ENCODE measurements around the gene MORC2. TPM values are rescaled to one million over a fixed set of nuclear protein-coding genes. Genes with fewer than 3 reads are reported as not detected.

Gene MORC2
- total RNA-seq, 2 donors from 2014 or later = 34.9 to 36.3 TPM

GRCh38 chr22:30877662-30878515 lies 90.7 kb downstream of the MORC2 start:
- peak overlapping the region; percentile 76 for H3K27ac Mint-ChIP-seq
- no peak overlapping the region for H3K27ac ChIP-seq (ENCODE audit: low read depth, low read length)
- H3K27me3 ChIP-seq (ENCODE audit: control insufficient read depth, insufficient read depth, low read length, poor library complexity, severe bottlenecking) = no peaks in the 10 kb centered on the region
- peak; percentile 34 for DNase-seq
- no peaks in the 10 kb centered on the region for H3K36me3 Mint-ChIP-seq (ENCODE audit: low read depth)
- no peak overlapping the region for H3K4me3 Mint-ChIP-seq
- 91 to 97% methylated on average over 12 to 15 of the region's 15 CpGs for WGBS, 2 experiments (ENCODE audit: insufficient coverage in 1 of 2, insufficient read length in 1 of 2)
- no peaks in the 10 kb centered on the region for H3K9me3 ChIP-seq (ENCODE audit: control insufficient read depth, low read length)
- no peak overlapping the region for H3K4me3 ChIP-seq (ENCODE audit: low read length)
- peaks cover 22% of the 10 kb centered on the region for H3K4me1 ChIP-seq (ENCODE audit: control insufficient read depth, insufficient read depth, low read length)
- peaks cover 35% of the 10 kb centered on the region for H3K4me1 Mint-ChIP-seq
- no peaks in the 10 kb centered on the region for H3K36me3 ChIP-seq (ENCODE audit: control insufficient read depth, insufficient read depth, low read length)
- H3K9ac ChIP-seq (ENCODE audit: extremely low read depth, low read length, poor library complexity, severe bottlenecking) = no peak overlapping the region
- H3K9me3 Mint-ChIP-seq = no peaks in the 10 kb centered on the region
- H3K27me3 Mint-ChIP-seq (ENCODE audit: insufficient read depth) = no peaks in the 10 kb centered on the region
- TF ChIP-seq CTCF (conservative IDR thresholded peaks at IDR 0.05) = no peak

DNA sequence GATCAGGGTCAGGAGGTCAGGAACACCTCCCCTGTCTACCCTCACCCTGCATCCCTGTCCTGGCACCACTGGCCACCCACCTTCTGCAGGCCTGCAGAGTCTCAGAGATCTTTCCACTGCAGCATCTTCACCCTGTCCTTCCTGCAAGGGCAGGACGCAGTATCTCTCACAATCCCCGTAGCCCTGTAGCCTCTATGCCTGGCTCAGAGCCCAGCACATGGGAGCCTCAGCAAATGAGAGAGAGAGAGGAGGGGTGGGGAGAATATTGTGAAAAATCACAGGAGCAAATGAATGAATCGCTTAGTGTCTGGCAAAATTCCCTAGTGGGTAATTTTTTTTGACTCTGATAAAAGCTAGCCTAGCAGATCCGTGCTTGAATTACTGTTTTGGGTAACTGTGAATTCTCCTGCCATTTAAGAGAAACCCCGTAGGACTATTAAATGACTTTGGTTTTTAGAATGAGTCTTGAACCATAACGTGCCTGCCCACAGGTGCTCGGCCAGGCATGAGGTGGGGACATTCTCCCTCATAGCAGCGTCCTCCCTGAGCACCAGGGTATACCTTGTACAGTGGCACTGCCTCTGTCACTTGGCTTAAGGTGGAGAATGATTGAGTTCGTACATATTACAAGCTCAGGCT lies 91.5 kb downstream of the MORC2 start:
- Histone ChIP-seq H3K4me1 (ENCODE audit: control insufficient read depth, insufficient read depth, low read length) (peaks cover 20% of the 10 kb centered on the region), H3K9me3 (ENCODE audit: control insufficient read depth, low read length) (no peaks in the 10 kb centered on the region), H3K4me3 (ENCODE audit: low read length) (no peak overlapping the region), H3K27ac (ENCODE audit: low read depth, low read length) (no peak overlapping the region), H3K27me3 (ENCODE audit: control insufficient read depth, insufficient read depth, low read length, poor library complexity, severe bottlenecking) (no peaks in the 10 kb centered on the region), H3K36me3 (ENCODE audit: control insufficient read depth, insufficient read depth, low read length) (no peaks in the 10 kb centered on the region), H3K9ac (ENCODE audit: extremely low read depth, low read length, poor library complexity, severe bottlenecking) (no peak overlapping the region)
- Mint-ChIP-seq H3K27ac (peak overlapping the region; percentile 32), H3K36me3 (ENCODE audit: low read depth) (no peaks in the 10 kb centered on the region), H3K9me3 (no peaks in the 10 kb centered on the region), H3K4me3 (no peak overlapping the region), H3K4me1 (peaks cover 31% of the 10 kb centered on the region), H3K27me3 (ENCODE audit: insufficient read depth) (no peaks in the 10 kb centered on the region)
- DNase-seq = no peak
- no peak for TF ChIP-seq CTCF (conservative IDR thresholded peaks at IDR 0.05)
- 86 to 90% methylated on average over 6 to 9 of the region's 9 CpGs for WGBS, 2 experiments (ENCODE audit: insufficient coverage in 1 of 2, insufficient read length in 1 of 2)

- H3K27ac ChIP-seq (ENCODE audit: low read depth, low read length) = no peak overlapping the region
- H3K27me3 ChIP-seq (ENCODE audit: control insufficient read depth, insufficient read depth, low read length, poor library complexity, severe bottlenecking) = no peaks in the 10 kb centered on the region
- Mint-ChIP-seq H3K36me3 (ENCODE audit: low read depth) (no peaks in the 10 kb centered on the region), H3K27me3 (ENCODE audit: insufficient read depth) (no peaks in the 10 kb centered on the region), H3K27ac (no peak overlapping the region), H3K4me3 (no peak overlapping the region), H3K9me3 (no peaks in the 10 kb centered on the region), H3K4me1 (peaks cover 26% of the 10 kb centered on the region)
- no peaks in the 10 kb centered on the region for H3K9me3 ChIP-seq (ENCODE audit: control insufficient read depth, low read length)
- no peak overlapping the region for H3K9ac ChIP-seq (ENCODE audit: extremely low read depth, low read length, poor library complexity, severe bottlenecking)
- H3K36me3 ChIP-seq (ENCODE audit: control insufficient read depth, insufficient read depth, low read length) = no peaks in the 10 kb centered on the region
- DNase-seq = peak; percentile 38
- H3K4me3 ChIP-seq (ENCODE audit: low read length) = no peak overlapping the region
- 93% methylated on average over 3 to 9 of the region's 9 CpGs for WGBS, 2 experiments (ENCODE audit: insufficient coverage in 1 of 2, insufficient read length in 1 of 2)
- TF ChIP-seq CTCF (conservative IDR thresholded peaks at IDR 0.05) = no peak
- H3K4me1 ChIP-seq (ENCODE audit: control insufficient read depth, insufficient read depth, low read length) = peaks cover 14% of the 10 kb centered on the region
Observed at GRCh38 chr22:30876221-30876751, 92.3 kb downstream of the MORC2 start.

All from endodermal cell (in vitro differentiated cells).